Stimulated activated naive CD8-positive, alpha-beta T cell treated with anti-CD3 and anti-CD28 coated beads, Interleukin-15, amount 100 ng/mL, for 72 hours (primary cell): ENCODE results near the gene MTARC1.

ENCODE experiments used
- ATAC-seq: fragments of 150-1000 bp; cut with Tn5 transposase; 2 replicates; pipeline ENCODE4 v1.10.0; 2021; ENCODE audit warnings: mild to moderate bottlenecking, moderate library complexity
- DNase-seq, 2 donors: peaks; one replicate each; pipeline ENCODE4 v3.0.0; 2021 to 2022
- H3K27ac Mint-ChIP-seq, 2 donors: one replicate each; pipeline ENCODE4 v1.8.0; 2022; ENCODE audit warnings: mild to moderate bottlenecking in 2 of 2, mixed read lengths in 2 of 2, moderate library complexity in 2 of 2
- H3K27me3 Mint-ChIP-seq: one replicate; pipeline ENCODE4 v1.8.0; 2022; ENCODE audit warnings: mixed read lengths
- H3K4me1 Mint-ChIP-seq: one replicate; pipeline ENCODE4 v1.8.0; 2022; ENCODE audit warnings: mild to moderate bottlenecking, mixed read lengths
- H3K4me3 Mint-ChIP-seq, 2 donors: one replicate each; pipeline ENCODE4 v1.8.0; 2022; ENCODE audit warnings: mild to moderate bottlenecking in 2 of 2, mixed read lengths in 2 of 2, moderate library complexity in 1 of 2
- H3K9me3 Mint-ChIP-seq, 2 donors: one replicate each; pipeline ENCODE4 v1.8.0; 2022; ENCODE audit warnings: mixed read lengths in 2 of 2

Gene MTARC1

DNA sequence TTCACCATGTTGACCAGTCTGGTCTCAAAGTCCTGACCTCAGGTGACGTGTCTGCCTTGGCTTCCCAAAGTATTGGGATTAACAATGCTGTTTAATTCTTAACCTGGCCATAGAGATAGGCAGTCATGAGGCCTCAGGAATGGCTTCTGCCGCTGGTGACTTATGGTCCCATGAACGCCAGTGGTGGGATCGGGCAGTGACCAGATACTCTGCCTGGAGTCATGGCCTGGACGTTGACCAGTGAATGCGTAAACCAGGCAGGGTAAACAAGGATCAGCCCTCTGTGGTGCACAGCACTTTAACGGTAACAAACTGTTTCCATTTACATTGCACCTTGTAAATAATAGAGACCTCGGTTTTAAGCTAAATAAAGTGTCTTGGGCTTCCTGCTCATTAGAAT is 23.0 kb downstream of the MTARC1 start:
- Mint-ChIP-seq H3K4me3 (no peak overlapping the region), H3K9me3 (no peaks in the 10 kb centered on the region), H3K27ac (no peak overlapping the region), H3K4me1 (peaks cover 7% of the 10 kb centered on the region), H3K27me3 (peaks cover 46% of the 10 kb centered on the region)
- no peak for DNase-seq
- no peak for ATAC-seq

GRCh38 chr1:220810179-220810653 is 23.5 kb downstream of the MTARC1 start:
- Mint-ChIP-seq H3K27ac (no peak overlapping the region), H3K4me3 (peak overlapping the region; percentile 10 to 50), H3K27me3 (peaks cover 42% of the 10 kb centered on the region), H3K4me1 (peaks cover 7% of the 10 kb centered on the region), H3K9me3 (no peaks in the 10 kb centered on the region)
- ATAC-seq (peak; percentile 86), DNase-seq (peak; percentile 61 to 68)

- H3K9me3 Mint-ChIP-seq = no peaks in the 10 kb centered on the region
- H3K27me3 Mint-ChIP-seq = peaks cover 42% of the 10 kb centered on the region
- no peak overlapping the region for H3K27ac Mint-ChIP-seq
Measured at GRCh38 chr1:220810963-220811362, 24.2 kb downstream of the MTARC1 start.

DNA sequence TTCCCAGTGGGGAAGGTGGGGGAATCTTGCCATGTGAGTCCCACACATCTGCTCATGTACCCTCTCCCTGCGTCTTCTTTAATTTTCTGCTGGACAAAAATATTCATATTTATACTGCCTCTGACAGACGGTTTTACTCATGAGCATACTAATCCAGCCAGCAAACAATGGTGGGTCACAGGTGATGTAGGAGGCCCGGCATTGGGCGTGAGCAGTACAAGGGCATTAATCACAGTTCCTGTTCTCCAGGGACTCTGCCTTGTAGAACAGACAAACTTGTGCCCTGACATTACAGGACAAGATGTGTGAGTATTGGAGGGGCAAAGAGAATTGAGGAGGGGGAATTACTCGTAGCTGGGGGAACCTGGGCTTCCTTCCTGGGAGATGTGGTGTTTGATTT is 25.0 kb downstream of the MTARC1 start:
- Mint-ChIP-seq H3K27me3 (peaks cover 44% of the 10 kb centered on the region), H3K4me1 (peaks cover 7% of the 10 kb centered on the region), H3K9me3 (no peaks in the 10 kb centered on the region), H3K4me3 (no peak overlapping the region), H3K27ac (no peak overlapping the region)
- ATAC-seq = no peak
- no peak for DNase-seq

More at GRCh38 chr1:220810963-220811362, 24.2 kb downstream of the MTARC1 start:
- Mint-ChIP-seq H3K4me3 (no peak overlapping the region), H3K4me1 (peaks cover 7% of the 10 kb centered on the region)
- no peak for DNase-seq
- no peak for ATAC-seq

DNA sequence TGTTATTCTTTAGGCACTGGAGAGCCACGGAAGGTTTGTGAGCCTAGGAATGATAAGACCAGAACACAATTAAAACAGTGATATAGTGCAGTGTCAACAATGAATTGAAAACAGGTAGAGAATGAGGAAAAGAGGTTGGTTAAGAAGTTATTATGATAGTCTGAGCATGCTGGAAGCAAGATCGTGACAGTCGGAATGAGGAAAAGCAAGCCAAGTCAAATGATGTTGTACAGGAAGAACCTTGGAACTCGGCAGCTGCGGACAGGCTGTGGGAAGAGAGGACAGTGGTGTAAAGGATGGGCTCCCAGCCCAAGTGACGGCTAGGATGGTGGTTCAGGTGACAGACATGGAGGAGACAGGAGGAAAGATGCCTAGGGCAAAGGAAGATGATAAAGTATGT is 25.6 kb downstream of the MTARC1 start:
- Mint-ChIP-seq H3K4me1 (peaks cover 7% of the 10 kb centered on the region), H3K4me3 (no peak overlapping the region), H3K27ac (no peak overlapping the region), H3K27me3 (peaks cover 50% of the 10 kb centered on the region), H3K9me3 (no peaks in the 10 kb centered on the region)
- DNase-seq (no peak), ATAC-seq (no peak)

- H3K9me3 Mint-ChIP-seq = no peaks in the 10 kb centered on the region
- peaks cover 52% of the 10 kb centered on the region for H3K27me3 Mint-ChIP-seq
- DNase-seq (no peak), ATAC-seq (no peak)
- no peak overlapping the region for H3K4me3 Mint-ChIP-seq
- H3K4me1 Mint-ChIP-seq = peaks cover 7% of the 10 kb centered on the region
- no peak overlapping the region for H3K27ac Mint-ChIP-seq
Measured at GRCh38 chr1:220813013-220813412, 26.3 kb downstream of the MTARC1 start.

DNA sequence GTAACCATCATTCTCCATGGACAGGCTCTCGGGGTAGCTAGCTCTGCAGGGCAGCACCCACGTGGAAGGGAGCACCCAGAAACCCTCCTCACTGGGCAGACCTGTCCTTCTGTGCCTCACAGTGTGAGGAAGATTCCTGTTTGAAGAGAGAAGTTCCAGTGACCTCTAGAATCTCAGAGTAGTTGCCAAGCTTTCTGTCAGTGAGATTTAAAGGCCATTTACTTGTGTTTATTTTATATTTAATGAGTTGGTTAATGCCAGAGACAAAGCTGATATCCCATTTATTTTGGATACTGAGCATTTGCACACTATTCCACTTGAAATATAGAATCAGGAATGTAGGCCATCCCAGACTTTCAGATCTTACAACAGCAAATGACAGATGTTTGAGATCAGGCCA is 28.7 kb downstream of the MTARC1 start:
- ATAC-seq = no peak
- H3K27ac Mint-ChIP-seq = peak overlapping the region in 1 of 2 donors; percentile 84

GRCh38 chr1:220817907-220818306 is 31.2 kb downstream of the MTARC1 start:
- Mint-ChIP-seq H3K9me3 (no peaks in the 10 kb centered on the region), H3K4me3 (no peak overlapping the region), H3K4me1 (no peaks in the 10 kb centered on the region), H3K27me3 (peaks cover 28% of the 10 kb centered on the region), H3K27ac (no peak overlapping the region)
- no peak for ATAC-seq
- no peak for DNase-seq

More for the DNA sequence above, 28.7 kb downstream of the MTARC1 start:
- Mint-ChIP-seq H3K27me3 (peaks cover 49% of the 10 kb centered on the region), H3K4me3 (no peak overlapping the region), H3K9me3 (no peaks in the 10 kb centered on the region), H3K4me1 (peaks cover 4% of the 10 kb centered on the region)
- no peak for DNase-seq

- Mint-ChIP-seq H3K27ac (peak overlapping the region in 1 of 2 donors; percentile 27), H3K4me1 (no peaks in the 10 kb centered on the region), H3K27me3 (peaks cover 28% of the 10 kb centered on the region), H3K4me3 (no peak overlapping the region), H3K9me3 (no peaks in the 10 kb centered on the region)
- ATAC-seq = no peak
- no peak for DNase-seq
Measured at GRCh38 chr1:220818421-220819173, 31.9 kb downstream of the MTARC1 start.

DNA sequence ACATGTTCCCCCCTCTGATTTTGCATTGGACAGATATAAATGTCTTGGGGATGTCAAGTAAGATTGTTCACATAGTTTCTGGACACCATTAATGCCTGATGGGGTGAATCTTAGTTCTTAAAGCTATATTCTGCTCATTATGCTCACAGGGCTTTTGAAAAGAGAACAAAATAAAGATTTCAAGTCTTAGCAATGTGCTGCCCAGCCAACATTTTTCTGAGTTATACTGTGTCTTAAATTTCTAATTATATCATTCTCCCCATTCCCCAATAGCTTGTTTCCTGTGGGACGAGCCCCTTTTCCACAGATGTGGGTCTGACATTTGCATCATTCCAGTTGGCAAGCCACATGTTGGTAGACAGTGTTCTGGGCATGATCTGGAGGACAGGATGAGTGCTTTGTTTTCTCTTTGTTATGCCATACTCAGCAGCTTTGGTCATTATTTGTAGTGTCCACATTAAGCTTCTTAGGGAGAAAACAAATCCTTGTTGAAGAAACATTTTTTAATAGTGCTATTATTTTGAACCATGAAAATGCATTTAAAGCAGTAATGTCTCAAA is 32.8 kb downstream of the MTARC1 start:
- H3K9me3 Mint-ChIP-seq = no peaks in the 10 kb centered on the region
- H3K27ac Mint-ChIP-seq = no peak overlapping the region
- H3K4me1 Mint-ChIP-seq = no peaks in the 10 kb centered on the region
- ATAC-seq (no peak), DNase-seq (no peak)
- H3K27me3 Mint-ChIP-seq = peaks cover 27% of the 10 kb centered on the region
- H3K4me3 Mint-ChIP-seq = no peak overlapping the region

DNA sequence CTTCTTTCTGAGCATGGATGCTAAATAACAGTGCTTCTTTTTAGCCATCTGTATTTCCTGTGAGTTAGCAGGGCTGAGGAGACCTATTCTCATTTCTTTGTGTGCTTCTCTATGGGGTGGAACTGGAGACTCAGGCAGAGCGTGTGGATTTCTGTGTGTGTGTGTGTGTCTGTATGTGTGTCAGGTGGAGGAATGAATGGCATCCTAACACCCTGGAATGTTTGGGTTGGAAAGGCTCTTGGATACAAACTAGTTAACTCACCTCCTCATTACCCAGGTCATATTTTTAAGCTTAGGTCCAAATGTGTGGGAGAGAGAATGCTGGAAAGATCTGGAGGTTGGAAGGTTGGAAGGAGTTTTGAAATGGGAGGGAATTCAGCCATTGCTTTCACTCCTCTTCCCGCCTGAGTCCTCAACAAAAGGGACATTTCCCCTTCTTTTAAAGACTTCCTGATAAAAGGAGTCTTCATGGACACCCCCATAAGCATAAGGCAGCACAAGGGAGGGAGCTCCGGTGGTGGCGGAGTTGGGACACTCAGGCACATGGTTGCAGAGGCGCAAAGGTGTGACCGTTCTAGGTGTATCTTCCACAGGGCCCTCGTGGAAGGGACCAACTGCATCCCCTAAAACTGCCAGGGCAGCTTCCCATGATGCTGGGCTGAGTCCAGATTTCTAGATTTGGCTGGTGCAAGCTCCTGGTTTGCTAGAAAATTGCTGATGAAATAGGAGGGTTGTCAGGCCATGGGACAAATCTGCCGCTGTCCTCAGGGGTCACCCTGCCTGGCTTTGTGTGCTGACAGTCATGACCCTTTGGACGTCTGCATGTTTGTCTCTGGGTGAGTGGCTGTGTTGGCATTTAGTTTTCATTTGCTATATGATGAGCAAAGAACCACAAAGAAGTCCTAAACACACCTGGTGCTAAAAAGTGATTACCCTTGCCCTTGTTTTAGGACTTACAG is 37.6 kb downstream of the MTARC1 start:
- Mint-ChIP-seq H3K9me3 (no peaks in the 10 kb centered on the region), H3K4me3 (no peak overlapping the region), H3K4me1 (no peaks in the 10 kb centered on the region), H3K27ac (peak overlapping the region in 1 of 2 donors; percentile 11), H3K27me3 (peaks cover 31% of the 10 kb centered on the region)
- DNase-seq (no peak), ATAC-seq (no peak)

DNA sequence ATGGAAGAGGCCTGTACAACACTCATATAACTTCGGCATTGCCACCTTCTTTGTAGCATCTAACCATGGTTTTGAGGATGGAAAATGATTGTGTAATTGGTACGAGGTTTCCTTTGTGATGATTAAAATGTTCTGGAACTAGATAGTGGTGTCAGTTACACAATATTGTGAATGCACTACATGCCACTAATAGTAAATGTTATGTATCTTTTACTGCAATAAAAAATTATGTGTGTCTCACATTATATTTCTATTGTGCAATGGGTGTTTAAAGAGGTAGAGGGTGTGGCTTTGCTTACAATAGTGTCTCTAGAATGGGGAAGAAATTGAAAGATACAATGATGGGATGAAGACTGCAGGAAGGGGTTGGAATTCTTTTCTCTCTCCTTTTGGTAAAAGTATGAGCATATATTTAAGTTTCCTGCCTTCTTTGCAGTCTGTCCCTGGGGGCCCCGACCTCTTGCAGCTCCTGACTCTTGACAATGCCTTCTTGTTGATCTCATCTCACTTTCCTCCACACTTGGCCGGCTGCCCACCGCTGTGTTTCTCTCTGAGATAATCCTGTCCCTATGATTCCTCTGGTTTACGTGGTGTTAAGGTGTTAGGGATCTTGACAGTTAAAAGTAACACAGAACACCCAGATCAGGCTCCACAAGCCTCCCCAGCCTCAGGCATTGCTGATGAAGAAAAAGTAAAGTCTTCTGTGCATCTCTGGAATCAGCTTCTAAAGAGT is 39.3 kb downstream of the MTARC1 start:
- Mint-ChIP-seq H3K9me3 (no peaks in the 10 kb centered on the region), H3K27ac (no peak overlapping the region), H3K4me3 (no peak overlapping the region), H3K27me3 (peaks cover 33% of the 10 kb centered on the region), H3K4me1 (no peaks in the 10 kb centered on the region)
- ATAC-seq (no peak), DNase-seq (no peak)

- ATAC-seq (no peak), DNase-seq (no peak)
- Mint-ChIP-seq H3K4me3 (no peak overlapping the region), H3K27me3 (peaks cover 33% of the 10 kb centered on the region), H3K4me1 (no peaks in the 10 kb centered on the region), H3K9me3 (no peaks in the 10 kb centered on the region), H3K27ac (no peak overlapping the region)
Measured at GRCh38 chr1:220826729-220827128, 40.0 kb downstream of the MTARC1 start.

DNA sequence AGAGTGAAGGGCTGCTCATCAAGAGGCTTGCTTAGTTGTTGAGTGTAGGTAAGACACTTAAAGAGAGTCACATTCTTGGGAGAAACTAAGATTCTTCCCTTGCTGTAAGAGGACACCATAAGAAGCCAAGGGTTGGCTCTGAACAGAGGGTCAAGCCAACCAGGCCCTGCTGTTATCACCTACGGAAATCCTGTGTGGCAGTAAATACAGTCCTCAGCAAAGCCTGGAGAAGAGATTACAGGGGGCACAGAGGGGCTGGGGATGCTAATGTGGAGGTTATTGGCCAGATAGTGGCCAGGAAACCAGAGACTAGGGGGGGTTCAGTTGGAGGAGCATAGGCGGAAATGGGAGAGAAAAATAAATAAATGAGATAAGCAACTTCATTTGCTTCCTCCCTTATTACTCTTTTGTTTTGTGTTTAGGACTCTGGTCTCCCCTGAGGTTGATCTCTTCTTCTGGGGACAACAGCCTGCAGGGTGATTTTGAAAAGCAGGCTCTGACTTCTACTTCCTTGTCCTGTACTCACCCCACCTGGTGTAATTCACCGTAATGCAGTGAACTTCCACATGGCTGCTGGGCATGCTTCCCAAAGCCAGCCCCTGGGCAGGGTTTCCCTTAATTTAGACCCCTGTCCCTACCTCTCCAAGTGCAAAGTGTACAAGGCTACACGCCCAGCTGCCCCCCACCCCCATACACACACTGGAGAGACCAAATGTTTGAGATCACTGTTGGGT is 40.9 kb downstream of the MTARC1 start:
- DNase-seq (no peak), ATAC-seq (no peak)
- Mint-ChIP-seq H3K27me3 (peaks cover 33% of the 10 kb centered on the region), H3K9me3 (no peaks in the 10 kb centered on the region), H3K4me3 (no peak overlapping the region), H3K4me1 (no peaks in the 10 kb centered on the region), H3K27ac (peak overlapping the region in 1 of 2 donors; percentile 84)

DNA sequence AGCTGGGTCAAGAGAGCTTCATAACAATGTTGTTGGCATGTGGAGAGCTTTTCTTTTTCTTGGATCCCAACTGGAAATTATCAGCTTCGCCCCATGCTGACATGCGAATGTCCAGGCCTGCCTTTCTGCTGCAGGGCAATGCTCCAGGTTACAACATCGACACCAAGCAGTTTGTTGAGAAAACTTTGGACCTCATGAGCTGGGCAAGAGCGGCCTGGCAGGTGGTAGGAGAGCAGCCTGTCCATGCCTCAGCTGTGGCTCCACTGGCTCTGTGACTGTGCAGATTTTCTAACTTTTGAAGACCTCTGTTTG is 41.4 kb downstream of the MTARC1 start:
- no peak overlapping the region for H3K27ac Mint-ChIP-seq
- no peak for DNase-seq
- peaks cover 31% of the 10 kb centered on the region for H3K27me3 Mint-ChIP-seq
- H3K4me1 Mint-ChIP-seq = no peaks in the 10 kb centered on the region
- no peaks in the 10 kb centered on the region for H3K9me3 Mint-ChIP-seq
- H3K4me3 Mint-ChIP-seq = no peak overlapping the region
- ATAC-seq = no peak
